ENCODE data around the gene SLC12A7. TPM values are rescaled to one million over a fixed set of nuclear protein-coding genes. Genes with fewer than 3 reads are reported as not detected.

SLC12A7 gene
- total and polyA plus RNA-seq, 9 of the 15 experiments (the other 6 are each of a cell fraction or from before 2014, with no cell fraction given): 0.01 to 3.1 (median 0.56) TPM

DNA sequence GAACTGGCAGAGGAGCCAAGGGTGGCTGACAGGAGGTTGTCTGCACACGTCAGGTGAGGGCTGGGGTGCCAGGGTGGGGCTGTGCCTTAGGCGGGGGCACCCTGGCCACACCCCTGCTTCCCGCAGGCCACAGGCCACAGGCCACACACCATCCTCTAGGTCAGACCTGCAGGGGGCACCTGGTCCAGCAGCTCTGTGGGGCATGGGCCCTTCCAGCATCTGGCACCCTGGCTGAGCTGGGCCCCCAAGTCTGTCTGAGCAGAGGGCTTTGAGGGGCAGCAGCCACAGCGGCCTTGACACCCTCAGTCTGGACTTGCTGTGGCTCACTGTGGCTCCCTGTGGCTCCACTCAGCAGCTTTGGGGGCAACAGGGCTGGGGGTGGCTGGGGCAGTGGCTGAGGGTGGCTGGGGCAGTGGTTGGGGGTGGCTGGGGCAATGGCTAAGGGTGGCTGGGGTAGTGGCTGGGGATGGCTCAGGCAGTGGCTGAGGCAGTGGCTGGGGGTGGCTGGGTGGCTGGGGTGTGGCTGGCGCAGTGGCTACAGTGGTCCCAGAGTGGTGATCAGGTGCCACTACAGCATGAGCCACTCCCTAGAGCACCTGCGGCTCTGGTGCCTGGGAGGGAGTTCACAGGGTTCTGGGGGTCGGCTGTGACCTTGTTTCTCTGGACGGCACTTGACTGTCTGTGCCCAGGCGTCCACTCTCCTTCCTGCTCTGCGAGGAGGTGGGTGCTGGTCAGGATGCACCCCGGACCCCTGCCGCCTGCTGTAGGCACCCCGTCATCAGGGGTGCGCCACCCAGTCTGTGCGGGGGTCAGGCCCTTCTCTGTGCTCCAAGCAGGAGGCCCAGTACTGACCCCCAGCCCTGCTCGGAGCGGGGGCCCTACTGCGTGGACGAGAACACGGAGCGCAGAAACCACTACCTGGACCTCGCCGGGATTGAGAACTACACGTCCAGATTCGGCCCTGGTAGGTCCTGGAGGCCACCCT is 76.2 kb downstream of the SLC12A7 start:
- in situ Hi-C loops (cut with MboI): no loop called here
- FAIRE-seq (no peak), ATAC-seq (peak; percentile 17; the same call in 2 of the 3 replicates), DNase-seq (ENCODE audit: extremely low read depth in 1 of 4, low spot score in 3 of 4) (no peak)
- Histone ChIP-seq H2AFZ (ENCODE audit: low read depth, low read length) (no peak overlapping the region), H3K4me3 (no peak overlapping the region), H3K27ac (ENCODE audit: extremely low read depth, low read depth, low read length) (no peak overlapping the region), H3K4me2 (ENCODE audit: insufficient read depth, low read length) (no peak overlapping the region), H3K9me3 (replicated peaks; ENCODE audit: control insufficient read depth, insufficient read depth, low read depth, low read length) (no peaks in the 10 kb centered on the region), H3K36me3 (ENCODE audit: control insufficient read depth, insufficient read depth, low read length) (no peaks in the 10 kb centered on the region), H3K79me2 (ENCODE audit: control insufficient read depth, insufficient read depth, low read length) (no peaks in the 10 kb centered on the region), H3K9me1 (ENCODE audit: control insufficient read depth, insufficient read depth, low read length) (no peaks in the 10 kb centered on the region), H3K9ac (ENCODE audit: insufficient read depth in 1 of 2, low read depth in 2 of 2, low read length in 2 of 2) (no peak overlapping the region), H4K20me1 (replicated peaks; ENCODE audit: control insufficient read depth, insufficient read depth, low read length) (peaks cover 6% of the 10 kb centered on the region; the same call in 1 of the 2 replicates), H3K27me3 (ENCODE audit: control insufficient read depth in 2 of 2, insufficient read depth in 2 of 2, low read length in 2 of 2) (peaks cover 28 to 70% of the 10 kb centered on the region in 2 experiments; a peak in 4 of 5 replicates), H3K4me1 (replicated peaks in 1 of 2; ENCODE audit: control insufficient read depth in 2 of 2, insufficient read depth in 2 of 2, low read length in 2 of 2) (peaks cover 0 to 23% of the 10 kb centered on the region in 2 experiments; a peak in 2 of 5 replicates)
- WGBS (ENCODE audit: insufficient coverage, low coverage, missing lambda C conversion rate): 22% methylated on average over 25 of the region's 25 CpGs
- CTCF ChIA-PET (ENCODE audit: low intra/inter-chr PET ratio): no interaction called here
- POLR2A ChIA-PET: no interaction called here
- TF ChIP-seq TEAD2 (tag; IDR thresholded peaks at IDR 0.05) (no peak), MAFK (IDR thresholded peaks at IDR 0.05; ENCODE audit: low read length) (no peak), ZNF133 (CRISPR knock-in tag; IDR thresholded peaks at IDR 0.05) (no peak), BCOR (IDR thresholded peaks at IDR 0.05) (no peak), ZNF224 (CRISPR knock-in tag; IDR thresholded peaks at IDR 0.05) (no peak), NFE2L1 (tag; IDR thresholded peaks at IDR 0.05; ENCODE audit: borderline replicate concordance, low read depth) (no peak)
- intact Hi-C loops (cut with micrococcal nuclease): no loop called here
- BruUV-seq (replicated peaks): no TSS peak

Measured in K562 (cell line).